Measurements from ENCODE around the gene RGS14.
"Not testable (repeated sequence)": the region's sequence is repeated elsewhere in the genome, so short reads cannot be mapped to it uniquely, and the experiment has no call there.

Gene RGS14

GRCh38 chr5:177350776-177351391, 6.8 kb upstream of the RGS14 start:
- no peak for DNase-seq

- peak; percentile 88 for DNase-seq
Measured at GRCh38 chr5:177351392-177352329, 6.1 kb upstream of the RGS14 start, which contains the start of gene LMAN2. LMAN2 (minus strand) TSS chr5:177351668; CDS start chr5:177351647, 21 bp downstream.

GRCh38 chr5:177353093-177353492, 4.6 kb upstream of the RGS14 start:
- DNase-seq: no peak

- DNase-seq: no peak
Measured at GRCh38 chr5:177354256-177354655, 3.5 kb upstream of the RGS14 start.

- no peak for DNase-seq
Measured at GRCh38 chr5:177354711-177355110, 3.0 kb upstream of the RGS14 start.

- no peak for DNase-seq
Measured at GRCh38 chr5:177355162-177355867, 2.4 kb upstream of the RGS14 start.

GRCh38 chr5:177355868-177356168, 1.9 kb upstream of the RGS14 start:
- no peak for DNase-seq

- no peak for DNase-seq
Measured at GRCh38 chr5:177356746-177357145, 978 bp upstream of the RGS14 start.

- DNase-seq: no peak
Measured at GRCh38 chr5:177357146-177357458, 622 bp upstream of the RGS14 start.

GRCh38 chr5:177358370-177358819, 671 bp downstream of the RGS14 start:
- DNase-seq: no peak

GRCh38 chr5:177359451-177359851, 1.7 kb downstream of the RGS14 start:
- DNase-seq: no peak

GRCh38 chr5:177359860-177360259, 2.1 kb downstream of the RGS14 start:
- DNase-seq: no peak

- not testable (repeated sequence) for DNase-seq
Measured at GRCh38 chr5:177360740-177361139, 3.0 kb downstream of the RGS14 start.

GRCh38 chr5:177361418-177362291, 3.9 kb downstream of the RGS14 start:
- no peak for DNase-seq

GRCh38 chr5:177362292-177362609, 4.5 kb downstream of the RGS14 start:
- DNase-seq: no peak

GRCh38 chr5:177362610-177363507, 5.1 kb downstream of the RGS14 start:
- peak; percentile 46 for DNase-seq

- no peak for DNase-seq
Measured at GRCh38 chr5:177363565-177363964, 5.8 kb downstream of the RGS14 start.

- DNase-seq: no peak
Measured at GRCh38 chr5:177364159-177364962, 6.6 kb downstream of the RGS14 start.

- DNase-seq: no peak
Measured at GRCh38 chr5:177365845-177366527, 8.3 kb downstream of the RGS14 start.

Measured in NCI-H774 (cell line).